SK-N-SH treated with all-trans-retinoic acid at 6 μM for 48 hours (cell line): ENCODE measurements around the gene ORC2.
A peak's percentile ranks its signal among the peaks of the same experiment; 100 is the strongest.

Experiments
- ATAC-seq: fragments of 200-7000 bp; cut with Tn5 transposase; 3 replicates; pipeline ENCODE4 v1.9.1; 2020; ENCODE audit warnings: mild to moderate bottlenecking, moderate library complexity
- ARNTL ChIP-seq: fragments of 450-650 bp; formaldehyde crosslinking; IDR thresholded peaks from 2 replicates; pipeline ENCODE4 v1.5.0; 2020; ENCODE audit warnings: low read depth, mild to moderate bottlenecking, moderate library complexity, borderline replicate concordance
- BACH2 ChIP-seq: fragments of 250-450 bp; sonication (Bioruptor Pico); IDR thresholded peaks from 2 replicates; pipeline ENCODE4 v1.9.0; 2021; ENCODE audit warnings: mild to moderate bottlenecking, borderline replicate concordance
- CREB5 ChIP-seq: fragments of 250-450 bp; sonication (Bioruptor Pico); IDR thresholded peaks from 2 replicates; pipeline ENCODE4 v1.5.1; 2020; ENCODE audit warnings: low read depth, mild to moderate bottlenecking, moderate library complexity
- CSDC2 ChIP-seq: fragments of 250-450 bp; sonication (Bioruptor Pico); IDR thresholded peaks from 2 replicates; pipeline ENCODE4 v1.5.0; 2020; ENCODE audit warnings: mild to moderate bottlenecking, moderate library complexity
- CSRNP3 ChIP-seq: fragments of 250-450 bp; sonication (Bioruptor Pico); IDR thresholded peaks from 2 replicates; pipeline ENCODE4 v1.5.1; 2021; ENCODE audit warnings: mild to moderate bottlenecking, moderate library complexity
- GLIS3 ChIP-seq: fragments of 250-450 bp; sonication (Bioruptor Pico); IDR thresholded peaks from 2 replicates; pipeline ENCODE4 v1.5.0; 2020; ENCODE audit warnings: mild to moderate bottlenecking, moderate library complexity
- ISL1 ChIP-seq: fragments of 250-450 bp; sonication (Bioruptor Pico); IDR thresholded peaks from 2 replicates; pipeline ENCODE4 v2.1.2; 2022; ENCODE audit warnings: mild to moderate bottlenecking, moderate library complexity
- OSR1 ChIP-seq: fragments of 250-450 bp; sonication (Bioruptor Pico); IDR thresholded peaks from 2 replicates; pipeline ENCODE4 v1.8.0; 2022; ENCODE audit warnings: moderate library complexity, mild to moderate bottlenecking, inconsistent platforms
- POU6F1 ChIP-seq: fragments of 250-450 bp; sonication (Bioruptor Pico); IDR thresholded peaks from 2 replicates; pipeline ENCODE4 v1.8.0; 2021; ENCODE audit warnings: low read depth, mild to moderate bottlenecking, moderate library complexity, borderline replicate concordance
- RARB ChIP-seq: fragments of 250-450 bp; sonication (Bioruptor Pico); IDR thresholded peaks from 2 replicates; pipeline ENCODE4 v1.8.0; 2021; ENCODE audit warnings: mild to moderate bottlenecking, moderate library complexity
- SNAI2 ChIP-seq: fragments of 250-450 bp; sonication (Bioruptor Pico); IDR thresholded peaks from 2 replicates; pipeline ENCODE4 v1.5.0; 2020; ENCODE audit warnings: mild to moderate bottlenecking, moderate library complexity
- TCF4 ChIP-seq: fragments of 250-450 bp; sonication (Bioruptor Pico); IDR thresholded peaks from 2 replicates; pipeline ENCODE4 v1.8.0; 2021; ENCODE audit warnings: mild to moderate bottlenecking, moderate library complexity, borderline replicate concordance
- TOX ChIP-seq: fragments of 250-450 bp; sonication (Bioruptor Pico); IDR thresholded peaks from 2 replicates; pipeline ENCODE4 v1.8.0; 2021; ENCODE audit warnings: mild to moderate bottlenecking, moderate library complexity, borderline replicate concordance
- TSHZ2 ChIP-seq: fragments of 250-450 bp; sonication (Bioruptor Pico); IDR thresholded peaks from 2 replicates; pipeline ENCODE4 v1.5.0; 2020; ENCODE audit warnings: mild to moderate bottlenecking, moderate library complexity
- ZC3H10 ChIP-seq: fragments of 250-450 bp; sonication (Bioruptor Pico); IDR thresholded peaks from 2 replicates; pipeline ENCODE4 v1.5.1; 2021; ENCODE audit warnings: mild to moderate bottlenecking, moderate library complexity
- ZFP30 ChIP-seq: fragments of 450-650 bp; formaldehyde crosslinking; IDR thresholded peaks from 2 replicates; pipeline ENCODE4 v1.5.0; 2022; ENCODE audit warnings: mild to moderate bottlenecking, moderate library complexity
- ZNF565 ChIP-seq: fragments of 450-650 bp; formaldehyde crosslinking; conservative IDR thresholded peaks from 2 replicates; pipeline ENCODE4 v1.5.0; 2020; ENCODE audit warnings: low read depth, mild to moderate bottlenecking, moderate library complexity
- ZNF70 ChIP-seq: fragments of 450-650 bp; formaldehyde crosslinking; IDR thresholded peaks from 2 replicates; pipeline ENCODE4 v1.5.0; 2020; ENCODE audit warnings: mild to moderate bottlenecking, moderate library complexity
- ZNF8 ChIP-seq: fragments of 450-650 bp; formaldehyde crosslinking; IDR thresholded peaks from 2 replicates; pipeline ENCODE4 v1.5.0; 2020; ENCODE audit warnings: mild to moderate bottlenecking, moderate library complexity
- TF ChIP-seq, protein P1 (sequence below): fragments of 250-450 bp; sonication (Bioruptor Pico); IDR thresholded peaks from 2 replicates; pipeline ENCODE4 v1.8.0; 2020; ENCODE audit warnings: mild to moderate bottlenecking, moderate library complexity, borderline replicate concordance

The ORC2 gene

GRCh38 chr2:200901459-200902072 is 61.9 kb downstream of the ORC2 start:
- ATAC-seq = peak; percentile 97
- TF ChIP-seq POU6F1 (CRISPR knock-in tag) (no peak), TCF4 (CRISPR knock-in tag) (no peak), ZNF70 (CRISPR knock-in tag) (no peak), OSR1 (no peak), TSHZ2 (no peak), RARB (CRISPR knock-in tag) (no peak), GLIS3 (CRISPR knock-in tag) (no peak), ZC3H10 (CRISPR knock-in tag) (no peak), SNAI2 (CRISPR knock-in tag) (no peak), TOX (no peak), ARNTL (CRISPR knock-in tag) (no peak)
- TF ChIP-seq, protein P1, sequence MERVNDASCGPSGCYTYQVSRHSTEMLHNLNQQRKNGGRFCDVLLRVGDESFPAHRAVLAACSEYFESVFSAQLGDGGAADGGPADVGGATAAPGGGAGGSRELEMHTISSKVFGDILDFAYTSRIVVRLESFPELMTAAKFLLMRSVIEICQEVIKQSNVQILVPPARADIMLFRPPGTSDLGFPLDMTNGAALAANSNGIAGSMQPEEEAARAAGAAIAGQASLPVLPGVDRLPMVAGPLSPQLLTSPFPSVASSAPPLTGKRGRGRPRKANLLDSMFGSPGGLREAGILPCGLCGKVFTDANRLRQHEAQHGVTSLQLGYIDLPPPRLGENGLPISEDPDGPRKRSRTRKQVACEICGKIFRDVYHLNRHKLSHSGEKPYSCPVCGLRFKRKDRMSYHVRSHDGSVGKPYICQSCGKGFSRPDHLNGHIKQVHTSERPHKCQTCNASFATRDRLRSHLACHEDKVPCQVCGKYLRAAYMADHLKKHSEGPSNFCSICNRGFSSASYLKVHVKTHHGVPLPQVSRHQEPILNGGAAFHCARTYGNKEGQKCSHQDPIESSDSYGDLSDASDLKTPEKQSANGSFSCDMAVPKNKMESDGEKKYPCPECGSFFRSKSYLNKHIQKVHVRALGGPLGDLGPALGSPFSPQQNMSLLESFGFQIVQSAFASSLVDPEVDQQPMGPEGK (CRISPR knock-in tag) = no peak

GRCh38 chr2:200899482-200899881 is 64.0 kb downstream of the ORC2 start:
- TF ChIP-seq ZNF8 (no peak), ZC3H10 (CRISPR knock-in tag) (no peak), ZNF565 (CRISPR knock-in tag) (no peak), RARB (CRISPR knock-in tag) (no peak), ZFP30 (CRISPR knock-in tag) (no peak), CSRNP3 (CRISPR knock-in tag) (no peak), BACH2 (CRISPR knock-in tag) (no peak), ZNF70 (CRISPR knock-in tag) (no peak), CREB5 (no peak), ISL1 (CRISPR knock-in tag) (no peak), OSR1 (no peak), TCF4 (CRISPR knock-in tag) (no peak), CSDC2 (CRISPR knock-in tag) (no peak), SNAI2 (CRISPR knock-in tag) (no peak), POU6F1 (CRISPR knock-in tag) (no peak)
- TF ChIP-seq, protein P1 (CRISPR knock-in tag) = no peak
- no peak for ATAC-seq
